ENCODE data around the gene SLC7A6.
"Not testable (repeated sequence)": the region's sequence is repeated elsewhere in the genome, so short reads cannot be mapped to it uniquely, and the experiment has no call there.

Gene SLC7A6

DNA sequence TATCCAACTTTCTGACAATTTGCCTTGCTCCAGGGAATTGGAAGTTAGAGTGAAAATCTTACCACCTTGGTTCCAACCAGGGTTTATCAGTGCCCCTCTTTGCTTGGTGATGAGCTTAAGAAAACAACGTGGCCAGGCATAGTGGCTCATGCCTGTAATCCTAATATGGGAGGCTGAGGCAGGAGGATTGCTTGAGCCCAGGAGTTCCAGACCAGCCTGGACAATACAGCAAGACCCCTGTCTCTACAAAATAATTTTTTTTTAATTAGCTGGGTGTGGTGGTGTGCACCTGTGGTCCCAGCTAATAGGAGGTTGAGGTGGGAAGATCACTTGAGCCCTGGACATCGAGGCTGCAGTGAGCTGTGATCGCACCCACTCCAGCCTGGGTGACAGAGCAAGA lies 21.4 kb downstream of the SLC7A6 start:
- no peak for DNase-seq

GRCh38 chr16:68286153-68287074 lies 22.1 kb downstream of the SLC7A6 start:
- peak; percentile 60 for DNase-seq

- DNase-seq = peak; percentile 56
Observed at GRCh38 chr16:68287276-68288251, 23.2 kb downstream of the SLC7A6 start.

GRCh38 chr16:68288252-68288650 lies 23.9 kb downstream of the SLC7A6 start:
- DNase-seq = no peak

- DNase-seq = not testable (repeated sequence)
Observed at GRCh38 chr16:68288796-68289195, 24.5 kb downstream of the SLC7A6 start.

- no peak for DNase-seq
Observed at GRCh38 chr16:68289202-68289601, 24.9 kb downstream of the SLC7A6 start.

DNA sequence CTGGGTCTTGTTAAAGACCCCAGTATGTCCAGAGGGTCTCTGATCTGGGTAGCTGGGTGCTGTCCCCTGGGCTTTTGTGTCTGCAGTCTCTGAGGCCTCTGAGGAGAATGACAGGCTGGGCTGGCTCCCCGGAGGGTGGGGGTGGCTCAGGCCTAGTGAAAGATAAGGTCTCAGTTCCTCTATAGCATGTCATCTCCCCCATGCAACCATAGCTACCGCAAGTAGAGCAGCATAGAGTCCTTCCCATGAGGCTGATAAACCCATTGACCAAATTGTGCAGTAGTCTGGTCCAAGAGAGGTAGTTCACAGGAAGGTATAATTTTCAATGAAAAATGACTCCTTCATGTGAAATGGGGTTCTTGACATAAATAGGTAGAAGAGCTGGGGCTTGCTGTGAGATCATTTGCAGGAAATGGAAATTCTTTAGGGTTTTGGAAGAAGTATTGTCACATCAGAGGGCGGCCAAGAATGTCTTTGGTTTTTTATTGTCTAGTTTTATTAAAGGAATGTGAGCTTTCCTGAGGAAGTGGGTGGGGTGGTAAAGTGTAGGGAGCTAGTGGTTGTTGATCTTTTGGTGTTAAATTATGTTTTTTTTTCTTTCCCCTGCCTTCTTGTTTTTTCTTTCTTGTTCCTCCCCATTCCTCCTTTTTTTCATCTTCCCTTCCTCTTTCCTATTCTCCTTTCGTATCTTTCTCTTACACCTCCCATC lies 25.4 kb downstream of the SLC7A6 start:
- peak; percentile 40 for DNase-seq

- DNase-seq = no peak
Observed at GRCh38 chr16:68290450-68290849, 26.1 kb downstream of the SLC7A6 start.

- no peak for DNase-seq
Observed at GRCh38 chr16:68291227-68291626, 26.9 kb downstream of the SLC7A6 start.

GRCh38 chr16:68292425-68292824 lies 28.1 kb downstream of the SLC7A6 start:
- no peak for DNase-seq

- no peak for DNase-seq
Observed at GRCh38 chr16:68296291-68296690, 32.0 kb downstream of the SLC7A6 start.

DNA sequence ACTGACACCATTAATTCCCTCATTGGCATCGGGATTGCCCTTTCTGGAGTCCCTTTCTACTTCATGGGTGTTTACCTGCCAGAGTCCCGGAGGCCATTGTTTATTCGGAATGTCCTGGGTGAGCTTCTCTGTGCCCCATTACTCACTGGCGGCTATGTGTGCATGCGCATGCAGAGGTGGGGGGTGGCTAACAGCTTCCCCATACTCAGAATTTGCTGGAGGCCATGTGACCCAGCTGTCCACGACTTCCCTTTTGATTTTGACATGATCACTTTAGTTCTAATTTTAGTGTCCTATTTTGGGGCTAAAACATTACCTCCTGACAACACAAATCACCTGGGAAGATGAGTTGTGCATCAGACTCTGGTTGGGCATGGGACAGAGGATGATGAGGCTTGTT lies 32.4 kb downstream of the SLC7A6 start:
- DNase-seq = no peak

DNA sequence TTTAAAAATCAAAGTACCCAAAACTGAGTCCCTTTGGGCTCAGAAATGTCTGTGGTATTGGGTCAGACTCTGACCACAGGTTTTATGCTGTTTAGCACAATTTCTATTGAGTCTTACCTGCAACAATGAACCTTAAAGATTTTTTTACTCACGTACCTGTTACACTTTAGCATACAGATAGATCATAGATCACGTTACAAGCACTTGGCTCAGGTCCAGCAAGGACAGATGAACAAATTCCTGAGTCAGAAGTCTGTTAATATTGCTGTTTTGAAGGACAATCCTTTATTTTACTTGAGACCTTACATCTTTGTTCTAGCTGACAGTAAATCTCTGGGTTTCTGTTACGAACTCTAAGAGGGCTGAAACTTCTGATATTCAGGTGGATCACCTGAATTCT lies 33.6 kb downstream of the SLC7A6 start:
- DNase-seq = no peak

- no peak for DNase-seq
Observed at GRCh38 chr16:68298312-68298711, 34.0 kb downstream of the SLC7A6 start.

- no peak for DNase-seq
Observed at GRCh38 chr16:68298907-68299561, 34.7 kb downstream of the SLC7A6 start.

DNA sequence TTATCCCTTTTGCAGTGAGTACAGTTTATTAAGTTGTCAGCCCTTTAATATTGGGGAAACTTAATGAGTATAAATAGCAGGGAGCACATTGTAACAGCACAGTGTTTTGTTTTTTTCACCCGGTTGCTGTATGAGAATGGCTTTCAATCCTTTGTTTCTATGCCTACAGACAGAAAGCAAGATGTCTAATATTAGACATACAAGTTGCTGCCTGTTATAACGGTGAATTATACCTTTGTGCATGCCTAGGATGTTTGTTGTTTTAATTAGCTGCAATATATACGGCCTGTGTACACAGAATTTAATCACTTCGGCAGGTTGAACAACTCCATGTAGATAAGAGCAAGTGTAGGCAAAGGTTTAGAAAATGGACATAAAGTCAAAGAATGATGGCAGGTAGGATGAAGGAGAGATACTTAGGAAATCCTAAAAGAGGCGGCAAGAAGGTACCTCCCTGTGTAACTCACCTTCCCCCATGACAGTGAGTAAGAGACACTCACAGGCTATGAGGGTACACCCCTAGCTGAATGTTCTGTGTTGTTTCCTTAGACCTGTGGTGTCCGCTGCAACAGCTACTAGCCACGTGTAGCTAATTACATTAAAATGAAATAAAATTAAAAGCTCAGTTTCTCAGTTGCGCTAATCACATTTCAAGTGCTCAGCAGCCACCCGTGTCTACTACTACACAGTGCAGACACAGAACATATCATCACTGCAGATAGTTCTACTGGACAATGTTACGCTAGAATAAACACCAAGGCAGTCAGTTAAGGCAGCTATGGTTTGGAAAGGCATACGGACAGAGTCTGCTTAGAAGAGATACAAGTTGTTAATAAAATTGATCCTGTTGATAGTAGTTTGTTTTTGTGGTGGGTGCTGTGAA lies 35.5 kb downstream of the SLC7A6 start:
- no peak for DNase-seq

DNA sequence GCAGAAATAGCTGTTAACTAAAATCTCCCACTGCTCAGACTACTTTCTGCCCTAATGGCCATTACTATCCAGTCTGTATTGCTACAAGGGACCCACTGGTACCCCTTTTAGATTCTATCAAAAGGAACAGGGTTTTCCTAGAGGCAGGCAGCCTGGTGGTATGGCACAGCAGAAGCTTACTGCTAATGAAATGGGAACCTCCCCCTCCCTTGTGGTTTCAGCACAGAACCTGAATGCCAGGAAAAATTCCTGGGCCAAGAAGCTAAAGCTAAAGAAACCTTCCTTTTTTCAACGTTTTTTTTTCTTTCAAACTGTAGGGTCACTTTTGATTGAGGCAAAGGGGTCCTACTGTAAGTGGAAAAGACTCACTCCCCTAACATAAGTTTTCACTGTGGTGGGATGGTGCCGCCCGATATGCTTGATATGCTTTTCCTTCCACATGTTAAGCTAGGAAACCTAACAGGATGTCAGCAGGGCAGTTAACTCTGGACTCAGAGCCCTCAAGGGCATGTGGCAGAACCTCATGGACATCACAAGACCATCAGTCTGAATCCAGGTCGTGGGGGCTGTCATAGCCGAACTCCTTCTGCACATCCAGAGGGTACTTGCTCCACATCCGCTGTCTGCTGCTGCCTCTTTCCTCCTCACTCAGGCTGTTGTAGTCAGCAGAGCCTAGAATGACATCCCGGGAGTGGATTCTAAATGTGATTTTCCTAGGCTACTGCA lies 36.6 kb downstream of the SLC7A6 start:
- no peak for DNase-seq

- DNase-seq = no peak
Observed at GRCh38 chr16:68306633-68307032, 42.3 kb downstream of the SLC7A6 start.

DNA sequence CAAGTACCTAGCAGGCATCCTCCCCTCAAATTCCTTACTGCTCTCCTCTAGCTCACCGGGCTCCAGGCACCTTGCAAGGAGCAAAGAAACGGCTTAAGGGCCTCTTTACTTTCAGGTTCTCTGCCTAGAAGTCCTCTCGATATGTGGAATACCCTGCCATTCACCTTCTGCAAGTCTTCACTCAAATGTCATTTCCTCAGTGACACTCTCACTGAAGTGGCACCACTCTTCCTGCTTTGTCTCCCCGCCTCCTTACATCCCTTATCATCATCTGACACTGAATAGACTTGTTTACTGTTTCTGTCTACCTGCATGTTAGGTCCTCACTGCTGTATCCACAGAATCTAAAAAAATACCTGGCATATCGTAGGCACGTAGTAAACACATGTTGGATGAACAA lies 45.5 kb downstream of the SLC7A6 start:
- DNase-seq = peak; percentile 39

GRCh38 chr16:68310437-68310773 lies 46.1 kb downstream of the SLC7A6 start:
- no peak for DNase-seq

Measured in activated CD4-positive, alpha-beta T cell treated with anti-CD3 and anti-CD28 coated beads, Interleukin-2, Interleukin-6, amounts not matched to agents 100 ng/mL and 50 ng/mL, durations not matched to agents 16 hours and 8 hours (primary cell).